IMR-90 (cell line): ENCODE measurements around the gene BTBD1. TPM values are rescaled to one million over a fixed set of nuclear protein-coding genes. Genes with fewer than 3 reads are reported as not detected.

Source experiments
- ATAC-seq: fragments of 200-7000 bp; cut with Tn5 transposase; 2 replicates; pipeline ENCODE4 v1.9.1; 2020; ENCODE audit warnings: low read depth, mild to moderate bottlenecking, moderate library complexity
- BruUV-seq: library from RNA; stranded (reverse); fragments of 400-500 nt; replicated peaks from 2 replicates; lab custom pipeline; 2021; lab: Mats Ljungman, UMichigan
- CTCF ChIA-PET: fragments of 300-600 bp; formaldehyde crosslinking; extraction: SDS; loops from one replicate; lab custom pipeline; 2021; ENCODE audit warnings: antibody characterized with exemption; lab: Yijun Ruan, JAX
- POLR2A ChIA-PET: fragments of 300-600 bp; sonication (Branson Sonifier 250); formaldehyde crosslinking; loops from one replicate; lab custom pipeline; 2022; ENCODE audit warnings: antibody characterized with exemption; ENCODE audit not compliant: unreplicated experiment; lab: Charles Lee
- DNase-seq: peaks from one replicate; pipeline ENCODE4 v3.0.0; 2013
- H2AFZ ChIP-seq: replicated peaks from 2 replicates; pipeline ENCODE3; 2013; ENCODE audit warnings: low read length, mild to moderate bottlenecking; ENCODE audit not compliant: poor library complexity
- H2AK5ac ChIP-seq: 2 replicates; pipeline ENCODE4 v1.6.1; 2013; ENCODE audit warnings: low read depth, low read length, inconsistent platforms
- H2AK9ac ChIP-seq: replicated peaks from 2 replicates; pipeline ENCODE3; 2013; ENCODE audit warnings: mild to moderate bottlenecking, low read depth, low read length, moderate library complexity; ENCODE audit not compliant: poor library complexity
- H2BK120ac ChIP-seq: 2 replicates; pipeline ENCODE4 v1.6.1; 2013; ENCODE audit warnings: low read depth, low read length, inconsistent platforms
- H2BK15ac ChIP-seq: 3 replicates; pipeline ENCODE4 v1.6.1; 2013; ENCODE audit warnings: low read depth, low read length, inconsistent platforms
- H2BK20ac ChIP-seq: 2 replicates; pipeline ENCODE4 v1.6.1; 2013; ENCODE audit warnings: low read depth, mild to moderate bottlenecking, inconsistent platforms, low read length, moderate library complexity
- H2BK5ac ChIP-seq: 2 replicates; pipeline ENCODE4 v1.6.1; 2013; ENCODE audit warnings: mild to moderate bottlenecking, low read depth, low read length, inconsistent platforms; ENCODE audit not compliant: poor library complexity, severe bottlenecking
- H3K14ac ChIP-seq: replicated peaks from 2 replicates; pipeline ENCODE4 v1.6.1; 2013; ENCODE audit warnings: low read depth, low read length, inconsistent platforms
- H3K18ac ChIP-seq: 2 replicates; pipeline ENCODE4 v1.6.1; 2013; ENCODE audit warnings: low read depth, low read length, control low read depth
- H3K23ac ChIP-seq: 2 replicates; pipeline ENCODE4 v1.6.1; 2013; ENCODE audit warnings: low read depth, low read length, inconsistent platforms
- H3K27ac ChIP-seq: 2 replicates; pipeline ENCODE4 v1.5.1; 2013; ENCODE audit warnings: mild to moderate bottlenecking, control low read depth, low read length; ENCODE audit not compliant: insufficient read depth
- H3K27me3 ChIP-seq: 2 replicates; pipeline ENCODE4 v1.6.1; 2013; ENCODE audit warnings: low read length; ENCODE audit not compliant: control insufficient read depth, insufficient read depth
- H3K36me3 ChIP-seq: 2 replicates; pipeline ENCODE4 v1.6.1; 2013; ENCODE audit warnings: low read length, mixed read lengths; ENCODE audit not compliant: control insufficient read depth, insufficient read depth
- H3K4ac ChIP-seq: 2 replicates; pipeline ENCODE4 v1.6.1; 2013; ENCODE audit warnings: low read depth, low read length, inconsistent platforms
- H3K4me1 ChIP-seq: 2 replicates; pipeline ENCODE4 v1.6.1; 2013; ENCODE audit warnings: low read length, mixed read lengths; ENCODE audit not compliant: control insufficient read depth, insufficient read depth
- H3K4me2 ChIP-seq: 2 replicates; pipeline ENCODE4 v1.6.1; 2013; ENCODE audit warnings: low read depth, mild to moderate bottlenecking, control low read depth, low read length, moderate library complexity
- H3K4me3 ChIP-seq: 2 replicates; pipeline ENCODE4 v1.5.1; 2013; ENCODE audit warnings: low read depth, mild to moderate bottlenecking, control low read depth, low read length, moderate library complexity; ENCODE audit not compliant: insufficient read depth
- H3K56ac ChIP-seq: 2 replicates; pipeline ENCODE4 v1.6.1; 2013; ENCODE audit warnings: low read length, inconsistent platforms; ENCODE audit not compliant: insufficient read depth; ENCODE audit errors: extremely low read depth
- H3K79me1 ChIP-seq, 2 experiments: 2 replicates each; pipeline ENCODE4 v1.6.1; 2013; ENCODE audit warnings: low read length in 2 of 2, inconsistent platforms in 1 of 2, low read depth in 1 of 2
- H3K9ac ChIP-seq: 2 replicates; pipeline ENCODE4 v1.6.1; 2013; ENCODE audit warnings: low read depth, low read length, control low read depth
- H3K9me1 ChIP-seq: 2 replicates; pipeline ENCODE4 v1.6.1; 2013; ENCODE audit warnings: low read length, inconsistent platforms; ENCODE audit not compliant: insufficient read depth
- H3K9me3 ChIP-seq: 2 replicates; pipeline ENCODE4 v1.6.1; 2013; ENCODE audit warnings: low read length; ENCODE audit not compliant: control insufficient read depth, insufficient read depth
- H4K20me1 ChIP-seq: 2 replicates; pipeline ENCODE4 v1.6.1; 2013; ENCODE audit warnings: low read length, inconsistent platforms; ENCODE audit not compliant: insufficient read depth
- H4K5ac ChIP-seq: 2 replicates; pipeline ENCODE4 v1.6.1; 2013; ENCODE audit warnings: mild to moderate bottlenecking, low read depth, low read length, control low read depth
- H4K8ac ChIP-seq, 2 experiments: 2 replicates each; pipeline ENCODE4 v1.6.1; 2013; ENCODE audit warnings: low read depth in 2 of 2, low read length in 2 of 2, control low read depth in 1 of 2, inconsistent platforms in 1 of 2
- H4K91ac ChIP-seq: 2 replicates; pipeline ENCODE4 v1.6.1; 2013; ENCODE audit warnings: low read depth, low read length, inconsistent platforms; ENCODE audit not compliant: insufficient read depth
- BHLHE40 ChIP-seq: fragments of 150-350 bp; IDR thresholded peaks from 2 replicates; pipeline ENCODE4 v1.6.1; 2016; ENCODE audit warnings: mild to moderate bottlenecking, low read depth, low read length
- CEBPB ChIP-seq: IDR thresholded peaks from 2 replicates; pipeline ENCODE4 v1.6.1; 2012; ENCODE audit warnings: low read depth, low read length, improper control_type of control experiment
- CHD1 ChIP-seq: IDR thresholded peaks from 2 replicates; pipeline ENCODE4 v1.6.1; 2012; ENCODE audit warnings: low read depth, low read length, improper control_type of control experiment
- CTCF ChIP-seq: conservative IDR thresholded peaks from 2 replicates; pipeline ENCODE4 v1.5.1; 2012; ENCODE audit warnings: mild to moderate bottlenecking, low read depth, low read length, improper control_type of control experiment
- ELK1 ChIP-seq: fragments of 150-350 bp; IDR thresholded peaks from 2 replicates; pipeline ENCODE4 v1.6.1; 2016; ENCODE audit warnings: low read depth, mild to moderate bottlenecking, low read length, moderate library complexity, borderline replicate concordance
- FOS ChIP-seq: fragments of 150-350 bp; IDR thresholded peaks from 2 replicates; pipeline ENCODE4 v1.6.1; 2016; ENCODE audit warnings: low read depth, low read length
- MAFK ChIP-seq: IDR thresholded peaks from 2 replicates; pipeline ENCODE4 v1.6.1; 2012; ENCODE audit warnings: low read depth, low read length, improper control_type of control experiment
- MAZ ChIP-seq: IDR thresholded peaks from 2 replicates; pipeline ENCODE4 v1.6.1; 2012; ENCODE audit warnings: low read depth, mild to moderate bottlenecking, low read length, improper control_type of control experiment, moderate library complexity, borderline replicate concordance
- NFE2L2 ChIP-seq: fragments of 150-350 bp; IDR thresholded peaks from 2 replicates; pipeline ENCODE4 v1.6.1; 2016; ENCODE audit warnings: low read depth, mild to moderate bottlenecking, low read length
- POLR2A ChIP-seq: IDR thresholded peaks from 2 replicates; pipeline ENCODE4 v1.6.1; 2012; ENCODE audit warnings: mild to moderate bottlenecking, low read depth, low read length
- RAD21 ChIP-seq: IDR thresholded peaks from 2 replicates; pipeline ENCODE4 v1.6.1; 2012; ENCODE audit warnings: low read length, improper control_type of control experiment
- RCOR1 ChIP-seq: IDR thresholded peaks from 2 replicates; pipeline ENCODE4 v1.6.1; 2012; ENCODE audit warnings: mild to moderate bottlenecking, low read length, improper control_type of control experiment; ENCODE audit not compliant: insufficient replicate concordance
- SMC3 ChIP-seq: fragments of 150-350 bp; IDR thresholded peaks from 2 replicates; pipeline ENCODE4 v1.6.1; 2016; ENCODE audit warnings: low read depth, mild to moderate bottlenecking, antibody characterized with exemption, low read length, moderate library complexity
- USF2 ChIP-seq: fragments of 150-350 bp; IDR thresholded peaks from 2 replicates; pipeline ENCODE4 v1.6.1; 2017; ENCODE audit warnings: mild to moderate bottlenecking, antibody characterized with exemption, low read length, low read depth
- WGBS, 2 experiments: methylation state at CpG; one replicate each; pipeline versions ENCODE4 v1.1.5 to v1.1.7; 2013; ENCODE audit warnings: missing lambda C conversion rate in 2 of 2; ENCODE audit not compliant: insufficient read length in 1 of 2; ENCODE audit errors: extremely low coverage in 2 of 2; 5-methylcytosine and 5-hydroxymethylcytosine counted together
- dilution Hi-C: fragments of 300-500 bp; cut with HindIII; formaldehyde crosslinking; loops from one replicate; pipeline ENCODE4 v1.14.3; 2018; ENCODE audit warnings: low sequenced_read_pairs; ENCODE audit not compliant: unreplicated experiment
- in situ Hi-C: fragments of 300-500 bp; cut with MboI; formaldehyde crosslinking; loops from 3 replicates; pipeline ENCODE4 v1.14.3; 2019; ENCODE audit warnings: low sequenced_read_pairs, inconsistent platforms, mixed read lengths
- intact Hi-C: fragments of 100-400 bp; cut with micrococcal nuclease; formaldehyde crosslinking; loops from 2 replicates; pipeline ENCODE4 v1.10.0; 2022
- polyA plus RNA-seq, 3 experiments: library from polyadenylated mRNA; depleted of rRNA; stranded (reverse); fragments of >200 nt; gene quantifications; 2 replicates each; pipeline ENCODE4 v1.2.3, GENCODE V29; 2012; ENCODE audit warnings: low replicate concordance in 1 of 3
- total RNA-seq: library from RNA; depleted of rRNA; stranded (reverse); fragments of >200 nt; gene quantifications from 2 replicates; pipeline ENCODE4 v1.2.3, GENCODE V29; 2012

The BTBD1 gene
- total and polyA plus RNA-seq, 2 of the 4 experiments (the other 2 are of a cell fraction): 39.3 to 78.7 TPM

- peak overlapping the region; percentile 77 for H3K27ac ChIP-seq
- H3K27me3 ChIP-seq: no peaks in the 10 kb centered on the region
- H2AFZ ChIP-seq: peak overlapping the region; percentile 80
- peak overlapping the region; percentile 64 for H2BK5ac ChIP-seq
- POLR2A ChIA-PET: no interaction called here
- H3K9ac ChIP-seq: peak overlapping the region; percentile 3; the same call in 1 of the 2 replicates
- peak overlapping the region; percentile 54 for H4K5ac ChIP-seq
- 20% methylated on average over 1 of the region's 8 CpGs; no CpG with 5 or more reads in 1 of the 2 experiments for WGBS, 2 experiments
- DNase-seq: peak; percentile 95
- peak overlapping the region; percentile 84 for H4K91ac ChIP-seq
- no peaks in the 10 kb centered on the region; the same call in 1 of the 2 replicates for H3K36me3 ChIP-seq
- peak overlapping the region; percentile 53 to 65 for H4K8ac ChIP-seq
- no peaks in the 10 kb centered on the region for H3K9me3 ChIP-seq
- peak overlapping the region; percentile 74 for H2AK9ac ChIP-seq
- BruUV-seq: no TSS peak
- dilution Hi-C loops (no loop called here), intact Hi-C loops (loop anchor here (1.0 to 2.0 kb wide), 3 partner anchors 46 to 101 kb away; partner anchors contain the start of genes BTBD1, C15orf40 and HDGFL3), in situ Hi-C loops (no loop called here)
- H2BK20ac ChIP-seq: peak overlapping the region; percentile 80
- H3K4me3 ChIP-seq: no peak overlapping the region
- peak overlapping the region; percentile 90 for H3K4ac ChIP-seq
- H3K4me1 ChIP-seq: peaks cover 18% of the 10 kb centered on the region
- H4K20me1 ChIP-seq: peaks cover 3% of the 10 kb centered on the region; the same call in 1 of the 2 replicates
- peak overlapping the region; percentile 92 for H2BK120ac ChIP-seq
- H3K79me1 ChIP-seq: peaks cover 8 to 44% of the 10 kb centered on the region in 2 experiments; a peak in 3 of 4 replicates
- peak overlapping the region; percentile 91 for H3K14ac ChIP-seq
- H2BK15ac ChIP-seq: peak overlapping the region; percentile 95; the same call in 2 of the 3 replicates
- peak overlapping the region; percentile 55; the same call in 1 of the 2 replicates for H3K56ac ChIP-seq
- H2AK5ac ChIP-seq: peak overlapping the region; percentile 93
- H3K23ac ChIP-seq: peak overlapping the region; percentile 75; the same call in 1 of the 2 replicates
- ATAC-seq: peak; percentile 92
- CTCF ChIA-PET: no interaction called here
- H3K9me1 ChIP-seq: peaks cover 35% of the 10 kb centered on the region
- H3K4me2 ChIP-seq: peak overlapping the region; percentile 63
- peak overlapping the region; percentile 41 for H3K18ac ChIP-seq
- TF ChIP-seq CTCF (peak; percentile 46), RAD21 (peak; percentile 47), MAFK (no peak), CHD1 (no peak; the same call in 1 of the 2 replicates), USF2 (no peak), FOS (no peak), NFE2L2 (no peak), BHLHE40 (peak; percentile 93), CEBPB (no peak), MAZ (peak; percentile 49; the same call in 1 of the 2 replicates), SMC3 (peak; percentile 23), POLR2A (no peak), RCOR1 (no peak), ELK1 (no peak)
Measured at GRCh38 chr15:83112233-83112955, 45.3 kb upstream of the BTBD1 start.
